IPS-11a (cell line): ENCODE measurements around the gene CLIC3.

Experiments used
- H3K4me3 ChIP-seq: one replicate; pipeline ENCODE4 v1.5.1; 2013; ENCODE audit warnings: low read depth, low read length, control low read depth

Gene CLIC3

GRCh38 chr9:137018761-137019559, 22.6 kb upstream of the CLIC3 start:
- no peak overlapping the region for H3K4me3 ChIP-seq

- H3K4me3 ChIP-seq = no peak overlapping the region
Measured at GRCh38 chr9:137017791-137018497, 21.6 kb upstream of the CLIC3 start.

GRCh38 chr9:137017071-137017470, 20.7 kb upstream of the CLIC3 start:
- H3K4me3 ChIP-seq = no peak overlapping the region

- no peak overlapping the region for H3K4me3 ChIP-seq
Measured at GRCh38 chr9:137016436-137016835, 20.1 kb upstream of the CLIC3 start.

GRCh38 chr9:137015976-137016375, 19.6 kb upstream of the CLIC3 start:
- no peak overlapping the region for H3K4me3 ChIP-seq

- H3K4me3 ChIP-seq = no peak overlapping the region
Measured at GRCh38 chr9:137015540-137015930, 19.2 kb upstream of the CLIC3 start.

- no peak overlapping the region for H3K4me3 ChIP-seq
Measured at GRCh38 chr9:137014776-137015539, 18.6 kb upstream of the CLIC3 start.

- no peak overlapping the region for H3K4me3 ChIP-seq
Measured at GRCh38 chr9:137014166-137014565, 17.8 kb upstream of the CLIC3 start.

GRCh38 chr9:137013571-137013940, 17.2 kb upstream of the CLIC3 start:
- no peak overlapping the region for H3K4me3 ChIP-seq

GRCh38 chr9:137012694-137013570, 16.6 kb upstream of the CLIC3 start:
- H3K4me3 ChIP-seq = no peak overlapping the region

GRCh38 chr9:137011907-137012675, 15.7 kb upstream of the CLIC3 start:
- no peak overlapping the region for H3K4me3 ChIP-seq

- no peak overlapping the region for H3K4me3 ChIP-seq
Measured at GRCh38 chr9:137011156-137011555, 14.8 kb upstream of the CLIC3 start.

GRCh38 chr9:137009938-137010732, 13.8 kb upstream of the CLIC3 start:
- H3K4me3 ChIP-seq = no peak overlapping the region

- no peak overlapping the region for H3K4me3 ChIP-seq
Measured at GRCh38 chr9:137009217-137009616, 12.8 kb upstream of the CLIC3 start.

- H3K4me3 ChIP-seq = no peak overlapping the region
Measured at GRCh38 chr9:137008312-137008711, 11.9 kb upstream of the CLIC3 start.

GRCh38 chr9:137007816-137008270, 11.5 kb upstream of the CLIC3 start:
- no peak overlapping the region for H3K4me3 ChIP-seq

GRCh38 chr9:137007108-137007815, 10.9 kb upstream of the CLIC3 start:
- H3K4me3 ChIP-seq = no peak overlapping the region
